Testis (tissue), 2 donors: Measurements from ENCODE around the gene RPS17.
"Not testable (repeated sequence)": the region's sequence is repeated elsewhere in the genome, so short reads cannot be mapped to it uniquely, and the experiment has no call there.

Experiments
- POLR2A ChIP-seq: fragments of 450-650 bp; IDR thresholded peaks from one replicate; pipeline ENCODE4 v1.6.1; 2017; ENCODE audit warnings: antibody characterized with exemption, mild to moderate bottlenecking, moderate library complexity
- TF ChIP-seq, protein P1 (sequence below), 3 experiments: fragments of 450-650 bp in 2 of 3; fragments of 200-600 bp in 1 of 3; sonication (generic) in 1 of 3; IDR thresholded peaks; one replicate each; pipeline ENCODE4 v1.5.1; 2016 to 2019; ENCODE audit warnings: antibody characterized with exemption in 3 of 3, mild to moderate bottlenecking in 2 of 3, moderate library complexity in 1 of 3

DNA sequence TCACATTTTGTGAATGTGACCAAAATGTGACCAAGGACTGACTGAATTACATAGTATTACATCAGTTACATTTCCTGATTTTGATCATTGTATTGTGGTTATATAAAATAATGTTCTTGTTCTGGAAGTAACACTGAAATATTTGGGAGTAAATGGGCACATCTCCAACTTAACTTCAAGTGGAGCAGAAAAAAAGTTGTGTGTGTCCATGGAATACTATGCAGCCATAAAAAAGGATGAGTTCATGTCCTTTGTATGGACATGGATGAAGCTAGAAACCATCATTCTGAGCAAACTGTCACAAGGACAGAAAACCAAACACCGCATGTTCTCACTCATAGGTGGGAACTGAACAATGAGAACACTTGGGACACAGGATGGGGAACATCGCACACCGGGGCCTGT is 5.8 kb downstream of the RPS17 start:
- TF ChIP-seq, protein P1, sequence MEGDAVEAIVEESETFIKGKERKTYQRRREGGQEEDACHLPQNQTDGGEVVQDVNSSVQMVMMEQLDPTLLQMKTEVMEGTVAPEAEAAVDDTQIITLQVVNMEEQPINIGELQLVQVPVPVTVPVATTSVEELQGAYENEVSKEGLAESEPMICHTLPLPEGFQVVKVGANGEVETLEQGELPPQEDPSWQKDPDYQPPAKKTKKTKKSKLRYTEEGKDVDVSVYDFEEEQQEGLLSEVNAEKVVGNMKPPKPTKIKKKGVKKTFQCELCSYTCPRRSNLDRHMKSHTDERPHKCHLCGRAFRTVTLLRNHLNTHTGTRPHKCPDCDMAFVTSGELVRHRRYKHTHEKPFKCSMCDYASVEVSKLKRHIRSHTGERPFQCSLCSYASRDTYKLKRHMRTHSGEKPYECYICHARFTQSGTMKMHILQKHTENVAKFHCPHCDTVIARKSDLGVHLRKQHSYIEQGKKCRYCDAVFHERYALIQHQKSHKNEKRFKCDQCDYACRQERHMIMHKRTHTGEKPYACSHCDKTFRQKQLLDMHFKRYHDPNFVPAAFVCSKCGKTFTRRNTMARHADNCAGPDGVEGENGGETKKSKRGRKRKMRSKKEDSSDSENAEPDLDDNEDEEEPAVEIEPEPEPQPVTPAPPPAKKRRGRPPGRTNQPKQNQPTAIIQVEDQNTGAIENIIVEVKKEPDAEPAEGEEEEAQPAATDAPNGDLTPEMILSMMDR (IDR thresholded peaks at IDR 0.05): not testable (repeated sequence)
- TF ChIP-seq POLR2A: not testable (repeated sequence)
